Measurements from ENCODE around the gene TCF12. TPM values are rescaled to one million over a fixed set of nuclear protein-coding genes. Genes with fewer than 3 reads are reported as not detected.

TCF12 gene
- polyA plus RNA-seq, 2 donors: 6.8 to 9.5 TPM

DNA sequence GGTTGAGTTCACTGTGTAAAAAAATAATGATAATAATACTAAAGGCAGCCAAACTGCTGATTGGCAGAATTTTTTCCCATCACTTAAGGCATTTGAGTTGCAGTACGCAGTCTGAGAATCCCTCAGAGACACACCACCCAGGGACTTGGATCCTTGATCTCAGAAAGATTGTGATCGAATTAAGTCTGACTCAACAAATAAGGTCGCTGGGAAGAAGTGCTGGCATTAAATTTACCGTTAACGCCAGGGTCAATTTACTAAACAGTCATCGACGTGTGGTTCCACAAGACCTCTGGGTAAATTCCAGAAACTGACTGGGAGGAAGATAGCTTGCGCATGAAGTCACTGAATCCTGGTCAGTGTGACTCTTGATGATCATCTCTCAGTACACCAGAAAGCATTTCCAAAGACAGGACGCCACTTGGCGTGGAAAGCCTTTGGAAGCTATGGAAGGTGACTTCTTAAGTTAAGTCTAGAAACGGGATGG, 409.6 kb downstream of the TCF12 start:
- Histone ChIP-seq H3K36me3 (ENCODE audit: control insufficient read depth in 2 of 2, insufficient read depth in 2 of 2, low read length in 1 of 2) (no peaks in the 10 kb centered on the region), H3K27me3 (ENCODE audit: control insufficient read depth in 1 of 2, insufficient read depth in 2 of 2, low read length in 2 of 2) (no peaks in the 10 kb centered on the region), H3K9me3 (ENCODE audit: control insufficient read depth in 2 of 2, insufficient read depth in 1 of 2, low read depth in 1 of 2, low read length in 1 of 2) (no peaks in the 10 kb centered on the region), H3K4me3 (ENCODE audit: low read depth in 1 of 2, low read length in 2 of 2) (no peak overlapping the region), H3K4me1 (ENCODE audit: control insufficient read depth in 2 of 2, insufficient read depth in 2 of 2, low read length in 1 of 2) (peaks cover 0 to 2% of the 10 kb centered on the region in 2 donors), H3K27ac (ENCODE audit: low read depth in 2 of 2, low read length in 1 of 2) (no peak overlapping the region)
- WGBS, 2 donors: 81 to 84% methylated on average over 11 of the region's 11 CpGs

GRCh38 chr15:57328479-57328878, 410.0 kb downstream of the TCF12 start:
- no peaks in the 10 kb centered on the region for H3K27me3 ChIP-seq (ENCODE audit: control insufficient read depth in 1 of 2, insufficient read depth in 2 of 2, low read length in 2 of 2)
- no peak overlapping the region for H3K4me3 ChIP-seq (ENCODE audit: low read depth in 1 of 2, low read length in 2 of 2)
- no peaks in the 10 kb centered on the region for H3K36me3 ChIP-seq (ENCODE audit: control insufficient read depth in 2 of 2, insufficient read depth in 2 of 2, low read length in 1 of 2)
- peaks cover 0 to 2% of the 10 kb centered on the region in 2 donors for H3K4me1 ChIP-seq (ENCODE audit: control insufficient read depth in 2 of 2, insufficient read depth in 2 of 2, low read length in 1 of 2)
- H3K9me3 ChIP-seq (ENCODE audit: control insufficient read depth in 2 of 2, insufficient read depth in 1 of 2, low read depth in 1 of 2, low read length in 1 of 2): no peaks in the 10 kb centered on the region
- H3K27ac ChIP-seq (ENCODE audit: low read depth in 2 of 2, low read length in 1 of 2): no peak overlapping the region
- 91 to 96% methylated on average over 8 of the region's 8 CpGs for WGBS, 2 donors

DNA sequence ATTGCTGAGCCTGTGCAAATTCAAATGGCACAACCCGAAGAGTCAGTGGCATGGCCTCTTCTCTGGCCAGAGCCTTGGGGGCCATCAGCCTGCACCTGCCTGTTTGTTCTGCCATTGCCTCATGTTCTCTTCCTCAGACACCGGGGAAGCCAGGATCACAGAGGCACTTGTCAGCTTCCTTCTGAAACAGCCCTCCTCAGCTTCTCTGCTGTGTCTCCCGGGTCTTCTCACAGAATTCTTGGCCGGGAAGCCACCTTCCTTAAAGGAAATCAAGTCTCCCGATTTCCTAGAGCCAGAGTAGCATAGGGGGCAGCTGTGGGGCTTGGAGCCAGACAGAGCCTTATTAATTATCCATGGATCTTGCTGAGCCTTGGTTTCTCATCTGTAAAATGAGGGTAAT, 410.5 kb downstream of the TCF12 start:
- WGBS, 2 donors: 70 to 72% methylated on average over 5 of the region's 5 CpGs
- no peak overlapping the region for H3K27ac ChIP-seq (ENCODE audit: low read depth in 2 of 2, low read length in 1 of 2)
- no peaks in the 10 kb centered on the region for H3K27me3 ChIP-seq (ENCODE audit: control insufficient read depth in 1 of 2, insufficient read depth in 2 of 2, low read length in 2 of 2)
- H3K36me3 ChIP-seq (ENCODE audit: control insufficient read depth in 2 of 2, insufficient read depth in 2 of 2, low read length in 1 of 2): no peaks in the 10 kb centered on the region
- H3K4me1 ChIP-seq (ENCODE audit: control insufficient read depth in 2 of 2, insufficient read depth in 2 of 2, low read length in 1 of 2): peaks cover 0 to 2% of the 10 kb centered on the region in 2 donors
- H3K9me3 ChIP-seq (ENCODE audit: control insufficient read depth in 2 of 2, insufficient read depth in 1 of 2, low read depth in 1 of 2, low read length in 1 of 2): no peaks in the 10 kb centered on the region
- no peak overlapping the region for H3K4me3 ChIP-seq (ENCODE audit: low read depth in 1 of 2, low read length in 2 of 2)

DNA sequence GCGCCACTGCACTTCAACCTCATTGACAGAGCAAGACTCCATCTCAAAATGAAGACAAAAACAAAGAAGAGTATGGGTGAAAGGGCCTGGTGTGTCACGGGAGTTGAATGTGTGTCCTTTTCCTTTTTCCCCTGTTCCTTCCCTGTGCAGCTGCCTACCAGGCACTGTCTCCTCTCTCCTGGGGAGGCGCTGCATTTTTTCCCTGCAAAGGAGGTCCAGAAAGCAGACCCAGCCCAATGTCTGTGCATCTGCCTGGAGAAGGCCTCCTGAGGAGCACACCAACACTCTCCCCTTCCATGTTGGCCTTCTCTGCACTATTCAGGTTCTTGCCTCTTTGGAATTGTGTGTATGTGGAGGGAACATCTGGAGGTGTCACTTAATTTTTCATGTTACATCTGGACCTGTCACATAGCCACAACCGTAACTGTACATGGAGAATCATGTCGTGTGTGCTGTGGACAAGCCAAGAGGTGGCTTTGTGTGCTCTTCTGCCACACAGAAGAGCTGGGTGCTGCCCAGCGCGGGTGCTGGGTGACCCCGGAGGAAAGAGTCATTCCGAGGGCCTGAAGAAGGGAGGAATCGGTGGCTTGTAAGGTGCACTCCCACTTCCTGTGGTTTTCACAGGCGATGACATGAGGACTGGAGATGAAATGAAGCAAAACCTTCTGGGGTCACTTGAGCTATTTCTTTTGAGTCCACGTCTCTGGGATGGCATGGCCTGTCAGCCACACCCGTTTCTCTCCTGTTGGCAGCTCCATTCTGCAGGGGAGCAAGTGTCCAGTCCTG, 411.3 kb downstream of the TCF12 start:
- no peaks in the 10 kb centered on the region for H3K27me3 ChIP-seq (ENCODE audit: control insufficient read depth in 1 of 2, insufficient read depth in 2 of 2, low read length in 2 of 2)
- no peak overlapping the region for H3K27ac ChIP-seq (ENCODE audit: low read depth in 2 of 2, low read length in 1 of 2)
- H3K9me3 ChIP-seq (ENCODE audit: control insufficient read depth in 2 of 2, insufficient read depth in 1 of 2, low read depth in 1 of 2, low read length in 1 of 2): no peaks in the 10 kb centered on the region
- H3K4me1 ChIP-seq (ENCODE audit: control insufficient read depth in 2 of 2, insufficient read depth in 2 of 2, low read length in 1 of 2): peaks cover 0 to 5% of the 10 kb centered on the region in 2 donors
- WGBS, 2 donors: 73 to 83% methylated on average over 13 of the region's 13 CpGs
- H3K4me3 ChIP-seq (ENCODE audit: low read depth in 1 of 2, low read length in 2 of 2): no peak overlapping the region
- H3K36me3 ChIP-seq (ENCODE audit: control insufficient read depth in 2 of 2, insufficient read depth in 2 of 2, low read length in 1 of 2): no peaks in the 10 kb centered on the region

- Histone ChIP-seq H3K27me3 (ENCODE audit: control insufficient read depth in 1 of 2, insufficient read depth in 2 of 2, low read length in 2 of 2) (no peaks in the 10 kb centered on the region), H3K9me3 (ENCODE audit: control insufficient read depth in 2 of 2, insufficient read depth in 1 of 2, low read depth in 1 of 2, low read length in 1 of 2) (no peaks in the 10 kb centered on the region), H3K4me1 (ENCODE audit: control insufficient read depth in 2 of 2, insufficient read depth in 2 of 2, low read length in 1 of 2) (peaks cover 0 to 5% of the 10 kb centered on the region in 2 donors), H3K27ac (ENCODE audit: low read depth in 2 of 2, low read length in 1 of 2) (no peak overlapping the region), H3K4me3 (ENCODE audit: low read depth in 1 of 2, low read length in 2 of 2) (no peak overlapping the region), H3K36me3 (ENCODE audit: control insufficient read depth in 2 of 2, insufficient read depth in 2 of 2, low read length in 1 of 2) (no peaks in the 10 kb centered on the region)
- 79 to 82% methylated on average over 14 of the region's 14 CpGs for WGBS, 2 donors
These were observed 412.3 kb downstream of the TCF12 start for GRCh38 chr15:57330619-57331340.

DNA sequence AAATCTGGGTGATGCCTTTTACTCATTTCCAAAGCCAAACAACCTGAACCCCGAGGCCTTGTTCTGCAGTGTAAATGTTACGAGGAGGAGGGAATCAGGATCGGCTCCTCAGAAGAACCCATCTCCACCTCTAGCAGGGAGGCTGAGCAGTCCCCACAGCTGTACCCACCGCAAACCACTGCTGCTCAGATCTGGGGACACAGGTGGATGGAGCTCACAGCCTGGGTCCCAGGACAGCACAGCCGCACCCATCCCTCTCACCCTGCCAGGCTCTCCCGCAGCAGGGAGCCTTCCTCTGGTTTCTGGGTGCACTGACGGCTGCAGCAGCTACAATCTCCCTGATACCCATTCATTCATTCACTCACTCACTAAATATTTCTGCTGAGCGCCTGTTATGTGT, 413.9 kb downstream of the TCF12 start:
- 84 to 89% methylated on average over 8 of the region's 8 CpGs for WGBS, 2 donors
- Histone ChIP-seq H3K27me3 (ENCODE audit: control insufficient read depth in 1 of 2, insufficient read depth in 2 of 2, low read length in 2 of 2) (no peaks in the 10 kb centered on the region), H3K36me3 (ENCODE audit: control insufficient read depth in 2 of 2, insufficient read depth in 2 of 2, low read length in 1 of 2) (no peaks in the 10 kb centered on the region), H3K9me3 (ENCODE audit: control insufficient read depth in 2 of 2, insufficient read depth in 1 of 2, low read depth in 1 of 2, low read length in 1 of 2) (no peaks in the 10 kb centered on the region), H3K27ac (ENCODE audit: low read depth in 2 of 2, low read length in 1 of 2) (no peak overlapping the region), H3K4me1 (ENCODE audit: control insufficient read depth in 2 of 2, insufficient read depth in 2 of 2, low read length in 1 of 2) (peaks cover 0 to 5% of the 10 kb centered on the region in 2 donors), H3K4me3 (ENCODE audit: low read depth in 1 of 2, low read length in 2 of 2) (no peak overlapping the region)

DNA sequence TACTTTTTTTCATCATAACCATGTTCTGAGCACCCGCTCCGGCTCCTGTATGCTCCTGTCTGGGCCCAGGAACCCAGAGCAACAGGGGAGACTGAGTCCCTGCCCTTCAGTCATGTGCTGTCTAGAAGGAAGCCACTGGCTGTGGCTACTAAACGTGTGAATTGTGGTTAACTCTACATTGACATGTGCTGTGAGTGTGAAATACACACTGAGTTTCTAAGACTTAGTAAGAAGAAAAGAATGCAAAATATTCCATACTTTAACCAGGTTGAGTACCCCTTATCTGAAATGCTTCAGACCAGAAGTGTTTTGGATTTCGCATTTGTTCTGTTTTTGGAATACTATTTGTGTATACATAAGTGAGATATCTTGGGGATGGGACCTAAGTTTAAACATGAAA, 415.0 kb downstream of the TCF12 start:
- Histone ChIP-seq H3K4me1 (ENCODE audit: control insufficient read depth in 2 of 2, insufficient read depth in 2 of 2, low read length in 1 of 2) (peaks cover 0 to 3% of the 10 kb centered on the region in 2 donors), H3K9me3 (ENCODE audit: control insufficient read depth in 2 of 2, insufficient read depth in 1 of 2, low read depth in 1 of 2, low read length in 1 of 2) (no peaks in the 10 kb centered on the region), H3K36me3 (ENCODE audit: control insufficient read depth in 2 of 2, insufficient read depth in 2 of 2, low read length in 1 of 2) (no peaks in the 10 kb centered on the region), H3K27me3 (ENCODE audit: control insufficient read depth in 1 of 2, insufficient read depth in 2 of 2, low read length in 2 of 2) (no peaks in the 10 kb centered on the region), H3K27ac (ENCODE audit: low read depth in 2 of 2, low read length in 1 of 2) (no peak overlapping the region), H3K4me3 (ENCODE audit: low read depth in 1 of 2, low read length in 2 of 2) (no peak overlapping the region)
- 80 to 86% methylated on average over 4 of the region's 4 CpGs for WGBS, 2 donors

- H3K27me3 ChIP-seq (ENCODE audit: control insufficient read depth in 1 of 2, insufficient read depth in 2 of 2, low read length in 2 of 2): no peaks in the 10 kb centered on the region
- H3K27ac ChIP-seq (ENCODE audit: low read depth in 2 of 2, low read length in 1 of 2): no peak overlapping the region
- H3K4me1 ChIP-seq (ENCODE audit: control insufficient read depth in 2 of 2, insufficient read depth in 2 of 2, low read length in 1 of 2): peaks cover 0 to 3% of the 10 kb centered on the region in 2 donors
- 52 to 67% methylated on average over 12 of the region's 12 CpGs for WGBS, 2 donors
- no peaks in the 10 kb centered on the region for H3K36me3 ChIP-seq (ENCODE audit: control insufficient read depth in 2 of 2, insufficient read depth in 2 of 2, low read length in 1 of 2)
- no peak overlapping the region for H3K4me3 ChIP-seq (ENCODE audit: low read depth in 1 of 2, low read length in 2 of 2)
- H3K9me3 ChIP-seq (ENCODE audit: control insufficient read depth in 2 of 2, insufficient read depth in 1 of 2, low read depth in 1 of 2, low read length in 1 of 2): no peaks in the 10 kb centered on the region
These were observed 415.8 kb downstream of the TCF12 start for GRCh38 chr15:57334257-57334656.

GRCh38 chr15:57335293-57335715, 416.9 kb downstream of the TCF12 start:
- H3K27ac ChIP-seq (ENCODE audit: low read depth in 2 of 2, low read length in 1 of 2): no peak overlapping the region
- H3K4me1 ChIP-seq (ENCODE audit: control insufficient read depth in 2 of 2, insufficient read depth in 2 of 2, low read length in 1 of 2): peaks cover 0 to 3% of the 10 kb centered on the region in 2 donors
- no peaks in the 10 kb centered on the region for H3K36me3 ChIP-seq (ENCODE audit: control insufficient read depth in 2 of 2, insufficient read depth in 2 of 2, low read length in 1 of 2)
- no peak overlapping the region for H3K4me3 ChIP-seq (ENCODE audit: low read depth in 1 of 2, low read length in 2 of 2)
- H3K9me3 ChIP-seq (ENCODE audit: control insufficient read depth in 2 of 2, insufficient read depth in 1 of 2, low read depth in 1 of 2, low read length in 1 of 2): no peaks in the 10 kb centered on the region
- WGBS, 2 donors: 74 to 76% methylated on average over 6 of the region's 6 CpGs
- H3K27me3 ChIP-seq (ENCODE audit: control insufficient read depth in 1 of 2, insufficient read depth in 2 of 2, low read length in 2 of 2): no peaks in the 10 kb centered on the region
